Measurements from ENCODE around the gene RPL29. TPM values are rescaled to one million over a fixed set of nuclear protein-coding genes. Genes with fewer than 3 reads are reported as not detected.

The RPL29 gene
- total and polyA plus RNA-seq, 2 of the 13 experiments (the other 11 are each of a cell fraction or from before 2014, with no cell fraction given) = 1,348 to 2,263 TPM

GRCh38 chr3:51967384-51968169, 28.1 kb downstream of the RPL29 start, which contains the start of gene PCBP4 (continued):
- TF ChIP-seq TFAP4 (IDR thresholded peaks at IDR 0.05; ENCODE audit: borderline replicate concordance, low read depth) (peak; percentile 56; the same call in 1 of the 2 replicates), PAWR (CRISPR knock-in tag; IDR thresholded peaks at IDR 0.05; ENCODE audit: borderline replicate concordance) (no peak), DMAP1 (CRISPR knock-in tag; IDR thresholded peaks at IDR 0.05) (0 out of 2 replicates have a peak, but pooled peaks have one; percentile 12), RBM39 (IDR thresholded peaks at IDR 0.05; ENCODE audit: low read depth, low read length, poor library complexity, severe bottlenecking) (peak; percentile 41), CHCHD3 (CRISPR knock-in tag; IDR thresholded peaks at IDR 0.05) (no peak), ZNF574 (CRISPR knock-in tag; IDR thresholded peaks at IDR 0.05) (peak; percentile 40; the same call in 1 of the 2 replicates), ZNF547 (CRISPR knock-in tag; IDR thresholded peaks at IDR 0.05) (peak; percentile 23; the same call in 1 of the 2 replicates), ARID4A (CRISPR knock-in tag; IDR thresholded peaks at IDR 0.05; ENCODE audit: borderline replicate concordance) (0 out of 2 replicates have a peak, but pooled peaks have one; percentile 27), SMAD1 (CRISPR knock-in tag; IDR thresholded peaks at IDR 0.05; ENCODE audit: borderline replicate concordance, low read depth) (no peak), ETV6 (CRISPR knock-in tag; conservative IDR thresholded peaks at IDR 0.05) (peak; percentile 33; the same call in 1 of the 2 replicates), IKZF4 (CRISPR knock-in tag; IDR thresholded peaks at IDR 0.05; ENCODE audit: borderline replicate concordance, low read depth, not compliant biosample characterization) (peak; percentile 64), ZNF580 (CRISPR knock-in tag; IDR thresholded peaks at IDR 0.05; ENCODE audit: borderline replicate concordance, low read depth) (0 out of 2 replicates have a peak, but pooled peaks have one; percentile 48), ZNF124 (CRISPR knock-in tag; IDR thresholded peaks at IDR 0.05) (0 out of 2 replicates have a peak, but pooled peaks have one; percentile 15), ZFX (CRISPR knock-in tag; IDR thresholded peaks at IDR 0.05; ENCODE audit: low read depth) (peak; percentile 20; the same call in 1 of the 2 replicates), AGO1 (IDR thresholded peaks at IDR 0.05; ENCODE audit: low read depth, low read length, poor library complexity, severe bottlenecking) (peak; percentile 93), NR3C1 (CRISPR knock-in tag; IDR thresholded peaks at IDR 0.05) (no peak), ZBTB2 (CRISPR knock-in tag; IDR thresholded peaks at IDR 0.05; ENCODE audit: low read depth) (peak; percentile 49; the same call in 1 of the 2 replicates), ARNT2 (CRISPR knock-in tag; IDR thresholded peaks at IDR 0.05; ENCODE audit: low read depth) (peak; percentile 43; the same call in 1 of the 2 replicates)

Measured in HepG2 (cell line).